HG03196 (cell line): ENCODE results near the gene SLC39A2.
"Not testable (repeated sequence)": the region's sequence is repeated elsewhere in the genome, so short reads cannot be mapped to it uniquely, and the experiment has no call there.

Source experiments
- ATAC-seq: cut with Tn5 transposase; IDR thresholded peaks from one replicate; pipeline ENCODE4 v1.9.1; 2021; ENCODE audit not compliant: unreplicated experiment

SLC39A2 gene

DNA sequence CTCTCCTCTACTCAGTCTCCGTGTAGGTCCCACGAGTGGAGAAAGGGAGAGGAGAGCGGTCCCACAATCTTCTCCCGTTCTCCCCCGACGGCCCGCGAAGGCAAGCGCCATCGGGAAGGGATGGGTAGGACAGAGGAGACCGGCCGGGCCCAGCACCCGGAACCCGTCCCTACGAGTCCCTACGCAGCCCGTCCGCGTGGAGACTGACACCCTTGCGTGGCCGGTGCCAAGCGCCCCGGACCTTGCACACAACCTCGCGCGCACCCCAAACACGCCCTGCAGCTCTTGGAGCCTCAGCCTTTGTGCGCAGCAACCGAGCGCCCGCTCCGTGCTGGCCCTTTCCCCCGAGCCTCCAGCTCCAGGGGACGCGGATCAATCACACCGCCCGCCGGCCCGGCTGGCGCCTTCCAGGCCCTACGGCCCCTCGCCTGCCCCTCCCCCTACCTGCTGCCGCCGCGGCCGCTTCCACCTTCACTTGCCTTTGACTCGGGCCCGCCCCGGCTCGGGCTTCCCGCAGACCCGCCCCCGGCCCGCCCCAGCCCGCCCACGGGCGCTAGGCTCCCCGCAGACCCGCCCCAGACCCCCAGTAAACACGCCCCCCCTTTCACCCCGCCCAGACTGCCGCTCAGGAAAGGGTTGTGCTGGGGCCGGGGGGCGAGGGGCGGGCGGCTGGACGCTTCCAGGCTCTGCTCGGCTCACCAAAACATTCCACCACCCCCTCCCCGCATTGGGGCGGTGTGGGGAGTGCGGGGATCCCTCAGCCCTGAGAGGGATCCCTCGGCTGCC, 25.7 kb downstream of the SLC39A2 start, which contains the start of gene NDRG2:
Gene NDRG2 (minus strand): TSS at position 477 of the 786 bp plus-strand sequence. CDS start 1,746 bp downstream, outside the sequence.
- ATAC-seq, result no peak

DNA sequence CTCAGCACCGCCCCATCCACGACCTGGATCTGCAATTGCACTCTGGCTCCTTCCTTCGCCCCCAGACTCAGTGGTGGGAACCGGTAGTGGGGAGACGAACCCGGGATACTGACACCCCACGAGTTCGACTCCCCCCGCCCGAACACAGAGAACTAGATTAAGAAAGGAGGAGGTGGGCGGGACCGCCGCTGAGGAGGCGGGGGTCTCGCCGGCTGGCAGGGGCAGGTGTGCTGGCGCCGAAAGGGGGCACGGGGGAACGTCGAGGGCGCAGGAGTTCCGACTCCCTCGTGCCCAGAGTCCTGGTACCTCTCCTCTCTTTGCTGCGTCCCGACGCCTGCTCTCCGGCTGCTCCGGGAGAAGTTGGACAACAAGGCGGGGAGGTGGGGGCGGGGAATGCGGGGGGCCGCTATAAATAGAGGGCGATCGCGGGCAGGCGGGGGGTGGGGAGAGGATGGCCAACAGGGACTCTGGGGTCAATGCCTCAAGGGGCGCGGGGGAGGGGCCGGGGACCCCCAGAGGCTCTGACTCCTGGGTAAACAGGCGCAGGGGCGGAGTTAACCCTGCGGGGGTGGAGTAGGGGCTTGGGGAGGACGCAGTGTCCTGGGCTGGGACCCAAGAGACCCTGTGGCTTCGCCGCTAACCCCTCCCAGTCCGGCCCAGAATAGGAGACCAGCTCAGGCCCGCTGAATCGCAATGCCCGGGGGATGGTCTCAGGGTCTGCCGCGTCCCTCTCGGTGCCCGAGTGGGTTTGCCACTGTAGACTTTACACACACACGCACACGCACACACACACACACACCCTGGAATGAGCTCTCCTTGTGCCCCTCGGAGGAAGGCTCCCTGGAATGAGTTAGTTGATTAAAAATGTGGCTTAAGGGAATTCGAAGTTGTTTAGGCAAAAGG, 26.5 kb downstream of the SLC39A2 start:
- ATAC-seq, result no peak

DNA sequence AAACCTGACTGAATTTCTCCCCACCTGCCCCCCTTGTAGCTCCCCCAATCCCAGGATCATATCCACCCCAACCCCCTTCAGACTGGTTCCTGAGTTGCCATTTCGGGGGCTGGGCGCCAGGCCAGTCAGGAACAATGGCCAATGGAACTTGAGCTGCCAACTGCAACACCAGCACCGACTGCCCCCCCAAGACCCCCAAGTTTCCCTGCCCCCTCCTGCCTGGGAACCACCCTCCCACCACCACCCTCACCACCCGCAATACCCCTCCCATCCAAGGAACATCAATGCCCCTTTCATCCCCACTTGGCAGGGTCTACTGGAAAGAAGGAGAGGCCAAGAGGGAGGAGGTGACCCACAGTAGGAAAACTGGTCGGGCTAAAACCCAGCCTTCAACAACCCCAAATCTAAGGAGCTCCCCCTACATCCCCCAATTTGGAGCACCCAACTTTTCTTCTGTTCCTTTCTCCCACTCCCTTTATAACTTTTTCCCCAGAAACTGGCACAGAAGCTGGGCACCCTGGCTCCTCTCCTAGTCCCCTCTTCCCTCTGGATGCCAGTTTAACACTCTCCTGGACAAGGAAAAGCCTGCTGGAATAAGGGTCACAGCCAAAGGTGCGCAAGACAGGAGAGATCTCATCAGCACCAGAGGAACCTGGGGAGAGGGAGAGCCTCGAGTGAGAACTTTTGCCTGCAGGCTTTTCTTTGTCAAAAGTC, 27.3 kb downstream of the SLC39A2 start:
- no peak for ATAC-seq

DNA sequence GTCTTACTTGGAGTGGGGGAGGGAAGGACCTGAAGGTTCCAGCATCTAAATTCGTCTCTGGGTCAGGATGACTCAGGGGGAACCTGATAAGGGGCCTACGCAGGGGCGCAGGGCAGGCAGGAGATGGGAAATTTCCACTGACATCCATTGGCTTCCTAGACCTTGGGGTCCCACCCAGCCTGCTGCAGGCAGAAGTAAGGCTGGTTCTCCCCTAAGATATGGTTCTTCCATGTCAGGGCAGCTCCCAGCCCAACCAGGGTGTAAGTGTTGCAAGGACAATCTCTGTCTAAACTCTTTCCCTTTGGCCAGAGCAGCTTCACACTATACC, 27.9 kb downstream of the SLC39A2 start:
- no peak for ATAC-seq

DNA sequence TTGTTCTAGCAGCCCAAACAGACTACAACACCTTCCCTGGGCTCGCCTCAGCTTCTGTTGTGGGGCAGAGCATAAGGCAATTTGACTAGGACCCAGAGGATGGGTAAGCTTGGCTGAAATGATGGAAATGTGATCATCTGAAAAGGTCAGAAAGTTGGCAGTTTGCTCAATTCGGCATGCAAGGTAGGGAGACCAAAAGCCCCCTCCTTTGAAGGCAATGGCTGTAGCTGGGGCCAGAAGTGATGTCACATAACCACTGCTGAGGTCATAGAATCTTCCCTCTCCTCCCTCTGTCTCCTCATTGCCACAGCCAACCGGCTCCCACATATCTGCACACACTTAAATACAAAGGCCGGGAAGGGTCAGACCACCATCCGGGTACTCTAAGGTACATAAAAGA, 30.8 kb downstream of the SLC39A2 start, which contains the start of gene TPPP2:
Gene TPPP2 (plus strand): TSS at position 301 of the 400 bp plus-strand sequence. CDS start 365 bp downstream, outside the sequence.
- no peak for ATAC-seq

DNA sequence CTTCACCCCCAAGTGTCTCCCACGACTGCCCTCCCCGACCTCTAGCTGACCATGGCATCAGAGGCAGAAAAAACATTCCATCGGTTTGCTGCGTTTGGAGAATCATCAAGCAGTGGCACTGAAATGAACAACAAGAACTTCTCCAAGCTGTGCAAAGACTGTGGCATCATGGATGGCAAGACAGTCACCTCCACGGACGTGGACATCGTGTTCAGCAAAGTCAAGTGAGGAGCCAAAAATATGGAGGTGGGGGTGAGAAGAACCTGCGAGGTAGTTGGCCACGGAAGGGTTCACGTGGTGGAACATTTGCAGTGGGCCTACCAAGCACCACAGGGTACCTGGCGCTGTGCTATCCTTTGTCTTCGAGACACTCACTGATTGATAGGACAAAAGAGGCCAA, 31.4 kb downstream of the SLC39A2 start:
- no peak for ATAC-seq

DNA sequence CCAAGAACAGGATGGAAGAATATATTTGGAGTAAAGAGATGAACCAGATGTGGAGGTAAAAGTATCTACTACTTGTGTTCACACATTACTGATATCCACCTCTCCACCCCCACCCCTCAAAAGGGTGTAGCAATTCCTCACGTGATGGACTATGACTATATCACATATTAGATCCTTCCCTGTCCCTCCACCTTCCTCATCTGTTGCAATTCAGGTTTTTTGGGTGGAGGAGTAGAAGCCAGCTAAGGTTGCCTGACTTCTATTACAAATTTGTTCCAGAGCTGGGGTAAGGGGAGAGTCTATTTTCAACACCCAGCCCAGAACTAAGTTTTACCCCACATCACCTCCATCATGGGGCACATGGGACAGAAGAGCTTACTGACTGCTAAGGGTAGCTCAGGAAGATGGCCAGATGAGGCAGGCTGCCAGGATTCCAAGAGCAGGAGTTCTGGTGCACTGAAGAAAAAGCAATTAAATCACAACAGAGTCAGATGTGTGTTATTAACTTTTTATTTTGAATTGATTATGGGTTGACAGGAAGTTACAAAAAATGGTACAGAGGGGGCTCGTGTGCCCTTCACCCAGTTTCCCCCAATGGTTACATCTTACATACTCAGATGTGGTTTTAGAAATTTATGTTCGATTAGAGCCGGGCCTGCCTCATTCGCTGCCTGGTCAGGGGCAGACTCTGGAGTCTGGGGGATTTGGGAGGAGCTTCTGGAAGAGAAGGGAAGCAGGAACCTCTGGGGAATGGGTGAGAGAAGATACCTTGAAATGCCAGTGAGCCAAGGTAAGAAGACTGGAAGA, 33.4 kb downstream of the SLC39A2 start:
- no peak for ATAC-seq

DNA sequence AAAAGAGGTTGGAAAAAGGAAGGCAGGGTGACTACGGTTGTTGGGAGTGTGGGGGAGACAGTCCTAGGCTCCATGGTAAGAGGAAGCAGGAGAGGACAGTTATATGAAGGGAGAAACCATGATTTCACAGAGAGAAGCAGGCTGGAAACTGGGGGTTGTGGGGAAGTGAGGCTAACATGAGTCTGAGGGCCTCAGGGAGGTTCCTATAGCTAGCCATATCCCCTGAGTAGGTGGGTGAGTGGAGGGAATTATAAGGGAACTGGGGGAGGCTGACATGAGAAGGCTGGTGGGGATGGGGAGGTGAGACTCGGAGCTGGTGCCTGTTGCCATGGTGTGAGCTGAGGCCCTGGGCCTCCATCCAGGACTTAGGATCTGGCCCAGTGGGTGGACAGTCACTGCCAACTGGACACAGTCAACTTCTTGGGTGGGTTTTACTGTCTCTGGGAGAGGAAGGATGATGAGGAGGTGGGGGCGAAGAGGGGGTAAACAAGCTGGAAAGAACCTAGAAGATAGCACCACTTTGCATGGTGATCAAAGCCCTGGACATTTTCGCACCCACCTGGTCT, 34.1 kb downstream of the SLC39A2 start:
- no peak for ATAC-seq

DNA sequence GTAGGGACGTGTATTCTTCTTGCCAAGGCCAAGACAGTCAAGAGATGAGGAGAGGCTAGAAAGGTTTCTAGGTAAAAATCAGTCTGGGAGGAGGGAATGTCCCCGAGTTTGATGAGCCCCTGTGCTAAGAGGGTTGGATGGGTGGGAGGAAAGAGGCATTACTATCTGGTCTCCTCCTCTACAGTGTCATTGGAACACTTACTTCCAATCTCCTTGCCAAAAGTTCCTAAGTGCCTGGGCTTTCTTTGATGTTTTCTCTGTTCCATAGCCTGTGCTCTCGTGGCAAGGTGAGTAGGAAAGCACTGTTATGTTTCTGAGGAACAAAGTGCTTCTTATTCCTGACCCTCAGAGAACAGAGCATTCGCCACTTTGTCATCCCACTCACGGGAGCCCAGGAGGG, 35.6 kb downstream of the SLC39A2 start, which contains the start of gene RNASE13:
Gene RNASE13 (minus strand): TSS at position 101 of the 400 bp plus-strand sequence. CDS start 519 bp downstream, outside the sequence.
- no peak for ATAC-seq

DNA sequence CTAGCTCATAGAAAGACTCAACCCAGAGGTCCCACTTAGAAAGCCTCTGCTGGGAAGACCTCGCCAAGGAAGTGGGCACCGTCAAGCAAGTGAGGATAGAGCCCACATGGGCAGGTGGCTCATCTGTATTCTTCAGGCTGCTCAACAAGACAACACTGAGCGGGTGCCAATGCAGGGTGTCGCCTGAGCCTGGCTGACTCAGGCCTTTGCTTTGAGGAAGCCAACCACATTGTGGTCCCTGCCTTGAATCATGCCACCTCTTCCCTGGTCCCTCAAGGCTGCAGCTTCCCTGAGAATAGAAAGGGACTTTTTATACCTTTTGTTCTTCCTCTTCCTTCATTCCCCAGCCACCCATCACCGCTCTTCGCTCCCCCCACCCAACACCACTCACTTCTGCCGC, 37.7 kb downstream of the SLC39A2 start:
- no peak for ATAC-seq

DNA sequence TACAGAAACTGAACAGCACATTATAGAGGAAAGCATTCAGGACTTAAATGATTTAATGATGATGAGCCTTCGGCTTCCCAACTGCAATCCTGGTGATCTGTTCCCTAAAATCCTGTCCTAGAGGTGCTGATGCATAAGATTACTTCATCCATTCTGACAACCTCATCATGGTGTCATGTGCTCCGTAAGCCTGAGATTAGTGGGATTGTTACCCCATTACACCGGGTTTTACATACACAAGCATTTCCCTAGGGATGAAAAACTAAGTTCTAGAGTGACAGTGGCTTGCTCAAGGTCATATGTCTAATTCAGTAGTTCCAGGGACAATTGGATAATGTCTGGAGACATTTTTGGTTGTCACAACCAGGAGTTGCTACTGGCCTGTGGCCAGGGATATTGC, 38.1 kb downstream of the SLC39A2 start:
- no peak for ATAC-seq

DNA sequence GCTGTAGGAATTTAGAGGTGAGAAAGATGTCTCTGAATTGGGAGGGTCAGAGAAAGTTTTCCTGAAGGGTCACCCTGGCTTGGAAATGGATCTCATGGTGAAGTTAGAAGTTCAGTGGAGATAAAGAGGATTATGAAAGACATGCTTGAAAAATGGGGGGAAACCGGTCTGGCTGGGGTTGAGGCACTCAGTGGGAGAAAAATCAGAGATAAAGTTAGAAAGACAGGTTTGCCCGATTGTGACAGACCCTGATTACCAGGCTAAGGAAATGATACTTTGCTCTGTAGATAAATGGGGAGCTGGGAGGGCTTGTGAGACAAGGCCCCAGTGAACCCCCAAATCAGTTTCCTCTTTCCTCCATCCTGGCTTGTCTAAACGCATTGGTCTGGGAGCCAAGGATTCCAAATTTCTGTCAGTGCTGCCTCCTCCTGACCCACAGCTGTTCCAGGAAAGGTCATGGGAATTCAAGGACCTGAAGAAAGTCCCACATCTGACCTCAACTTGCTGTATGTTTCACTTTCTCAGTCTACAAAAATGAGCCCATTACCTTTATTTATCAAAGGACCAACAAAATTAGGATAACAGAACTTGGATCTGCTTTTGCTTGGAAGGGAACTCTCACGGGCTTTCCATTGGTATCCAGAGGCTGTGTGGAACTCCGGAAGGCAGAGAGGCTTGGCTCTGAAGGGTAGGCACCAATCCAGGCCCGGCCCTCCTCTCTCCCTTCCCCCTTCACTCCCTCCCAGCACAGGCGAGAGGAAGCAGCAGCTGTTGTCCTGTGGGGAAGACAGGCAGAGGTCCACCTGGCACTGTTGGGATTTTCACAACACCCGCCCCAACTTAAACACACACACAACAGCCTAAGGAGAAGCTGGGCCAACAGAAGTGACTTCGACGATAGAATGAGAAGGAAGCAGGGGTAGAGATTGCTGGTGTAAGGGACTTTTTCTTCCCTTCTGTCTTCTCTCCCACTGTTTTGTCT, 39.6 kb downstream of the SLC39A2 start:
- ATAC-seq, result no peak

DNA sequence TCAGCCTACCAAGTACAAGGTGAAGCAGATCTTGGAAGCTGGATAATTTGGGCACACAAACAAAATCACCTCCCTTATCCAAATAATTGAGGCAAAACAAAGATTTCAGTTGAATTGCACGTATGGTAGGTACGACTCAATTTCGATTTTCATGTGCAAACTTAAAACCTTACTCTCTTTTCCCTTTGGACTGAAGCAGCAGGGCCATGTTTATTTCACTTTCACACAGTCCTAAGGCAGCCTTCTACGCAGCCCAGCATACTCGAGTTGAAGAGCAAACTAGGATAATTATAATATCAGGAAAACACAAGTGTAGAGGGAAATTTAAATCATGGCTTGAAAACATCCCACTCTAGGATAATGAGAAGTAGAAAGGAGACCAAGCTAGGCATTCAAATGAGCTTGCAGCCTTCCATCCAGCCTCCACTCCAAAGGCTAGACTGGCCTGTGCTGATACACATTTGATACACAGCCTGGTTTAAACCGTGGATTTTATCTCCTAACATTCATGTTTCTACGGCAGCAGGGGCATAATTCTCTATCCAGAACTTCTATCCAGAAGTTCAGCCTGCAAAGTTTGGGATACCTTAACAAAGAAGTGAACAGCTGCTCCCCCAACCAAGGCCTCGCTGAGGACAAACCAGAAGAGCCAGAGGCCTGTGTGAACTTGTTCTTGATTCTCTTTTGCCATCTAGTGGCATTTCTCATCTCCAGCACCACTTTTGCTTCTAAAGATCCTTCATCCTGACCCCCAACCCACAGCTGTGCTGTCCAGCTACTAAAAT, 40.7 kb downstream of the SLC39A2 start:
- ATAC-seq, result no peak

DNA sequence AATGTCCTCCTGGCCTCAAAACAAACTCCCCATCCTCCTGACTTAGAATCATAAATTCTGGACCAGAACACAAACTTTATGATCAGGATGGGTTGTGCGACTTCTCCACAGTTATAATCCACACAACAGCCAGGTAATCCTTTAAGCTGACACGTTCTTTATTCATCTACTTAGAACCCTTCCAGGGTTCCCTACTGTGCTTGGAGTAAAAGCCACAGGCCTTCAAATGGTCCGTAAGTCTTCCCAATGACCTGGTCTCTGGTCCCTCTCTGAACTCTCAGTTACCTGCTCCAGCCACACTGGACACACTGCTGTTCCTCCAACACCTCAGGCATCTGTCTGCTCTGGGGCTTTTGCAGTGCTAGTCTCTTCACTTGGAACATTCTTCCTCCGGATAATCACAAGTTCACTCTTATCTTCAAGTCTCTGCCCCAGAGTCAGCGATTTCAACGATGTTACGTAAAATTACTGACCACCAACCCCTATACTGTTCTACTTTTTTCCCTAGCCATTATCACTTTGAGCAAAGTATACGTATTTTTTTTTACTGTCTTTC, 41.4 kb downstream of the SLC39A2 start:
- ATAC-seq, result no peak

DNA sequence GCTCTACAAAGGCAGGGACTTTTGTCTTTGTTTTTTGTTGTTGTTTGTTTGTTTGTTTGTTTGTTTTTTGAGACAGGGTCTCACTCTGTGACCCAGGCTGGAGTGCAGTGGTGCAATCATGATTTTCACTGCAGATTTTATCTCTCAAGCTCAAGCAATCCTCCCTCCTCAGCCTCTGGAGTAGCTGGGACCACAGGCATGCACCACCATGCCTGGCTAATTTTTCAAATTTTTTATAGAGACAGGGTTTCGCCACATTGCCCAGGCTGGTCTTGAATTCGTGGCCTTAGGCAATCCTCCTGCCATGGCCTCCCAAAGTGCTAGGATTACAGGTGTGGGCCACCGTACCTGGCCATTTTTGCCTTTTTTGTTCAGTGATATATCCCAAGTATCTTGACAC, 41.8 kb downstream of the SLC39A2 start:
- ATAC-seq, result not testable (repeated sequence)

DNA sequence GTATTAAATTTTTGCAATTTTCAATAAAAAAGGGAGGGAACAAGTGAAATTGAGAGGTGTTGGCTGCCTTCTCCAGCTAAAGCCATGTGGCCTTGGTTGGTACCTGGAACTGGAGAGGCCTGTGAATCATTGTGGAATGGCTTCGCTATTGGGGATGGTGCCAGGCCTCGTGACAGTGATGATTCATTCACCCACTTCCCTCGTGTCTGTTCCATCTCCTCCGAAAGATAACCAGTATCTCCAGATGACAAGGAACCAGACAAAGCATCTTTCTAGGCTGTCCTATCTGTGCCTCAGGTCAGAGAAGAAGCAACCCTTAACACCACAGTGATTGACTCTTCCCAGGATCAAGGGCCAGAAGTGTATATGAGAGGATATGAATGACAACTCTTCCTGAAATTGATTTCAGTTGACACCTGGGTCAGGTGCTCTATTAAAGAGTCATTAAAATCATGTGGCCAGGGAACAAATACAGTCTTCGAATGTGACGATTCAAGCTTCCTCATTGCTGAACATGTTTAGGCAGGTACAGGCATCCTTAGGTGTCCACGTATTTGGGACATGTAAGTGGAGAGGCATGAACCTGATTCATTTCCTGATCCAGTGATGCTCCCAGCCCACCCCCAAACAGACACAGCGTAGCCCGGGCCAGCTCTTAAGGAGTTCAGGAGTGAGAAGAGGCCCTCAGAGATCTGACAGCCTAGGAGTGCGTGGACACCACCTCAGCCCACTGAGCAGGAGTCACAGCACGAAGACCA, 42.8 kb downstream of the SLC39A2 start, which contains the start of gene RNASE7:
Gene RNASE7 (plus strand): TSS at position 687 of the 758 bp plus-strand sequence. CDS start 631 bp downstream, outside the sequence.
- ATAC-seq, result no peak

DNA sequence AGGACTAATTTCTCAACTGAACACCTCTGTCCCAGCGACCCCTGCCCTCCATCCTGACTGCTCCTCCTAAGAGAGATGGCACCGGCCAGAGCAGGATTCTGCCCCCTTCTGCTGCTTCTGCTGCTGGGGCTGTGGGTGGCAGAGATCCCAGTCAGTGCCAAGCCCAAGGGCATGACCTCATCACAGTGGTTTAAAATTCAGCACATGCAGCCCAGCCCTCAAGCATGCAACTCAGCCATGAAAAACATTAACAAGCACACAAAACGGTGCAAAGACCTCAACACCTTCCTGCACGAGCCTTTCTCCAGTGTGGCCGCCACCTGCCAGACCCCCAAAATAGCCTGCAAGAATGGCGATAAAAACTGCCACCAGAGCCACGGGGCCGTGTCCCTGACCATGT, 43.8 kb downstream of the SLC39A2 start:
- no peak for ATAC-seq
